HG02938 (cell line): ENCODE measurements around the gene TRAF5.

Source experiments
- ATAC-seq: cut with Tn5 transposase; IDR thresholded peaks from one replicate; pipeline ENCODE4 v1.9.1; 2021; ENCODE audit warnings: mild to moderate bottlenecking, moderate library complexity; ENCODE audit not compliant: unreplicated experiment

The TRAF5 gene

DNA sequence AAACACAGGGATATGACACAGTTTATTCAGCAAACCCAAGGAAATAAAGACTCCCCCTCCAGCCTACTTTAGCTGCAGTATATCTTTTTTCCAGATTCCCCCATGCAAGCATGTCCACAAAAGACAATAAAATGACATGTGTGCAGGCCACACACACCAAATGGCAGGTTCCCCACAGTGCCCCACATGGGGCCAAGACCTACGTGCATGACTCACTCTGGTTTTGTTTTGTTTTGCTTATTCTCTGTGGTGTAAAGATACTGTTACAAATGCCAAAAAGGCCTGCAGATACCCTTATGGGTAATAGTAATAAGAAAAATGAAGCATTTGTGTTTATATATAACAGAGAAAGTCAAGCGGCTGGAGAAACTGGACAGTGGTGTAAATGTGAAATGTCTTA lies 93.8 kb downstream of the TRAF5 start:
- no peak for ATAC-seq

DNA sequence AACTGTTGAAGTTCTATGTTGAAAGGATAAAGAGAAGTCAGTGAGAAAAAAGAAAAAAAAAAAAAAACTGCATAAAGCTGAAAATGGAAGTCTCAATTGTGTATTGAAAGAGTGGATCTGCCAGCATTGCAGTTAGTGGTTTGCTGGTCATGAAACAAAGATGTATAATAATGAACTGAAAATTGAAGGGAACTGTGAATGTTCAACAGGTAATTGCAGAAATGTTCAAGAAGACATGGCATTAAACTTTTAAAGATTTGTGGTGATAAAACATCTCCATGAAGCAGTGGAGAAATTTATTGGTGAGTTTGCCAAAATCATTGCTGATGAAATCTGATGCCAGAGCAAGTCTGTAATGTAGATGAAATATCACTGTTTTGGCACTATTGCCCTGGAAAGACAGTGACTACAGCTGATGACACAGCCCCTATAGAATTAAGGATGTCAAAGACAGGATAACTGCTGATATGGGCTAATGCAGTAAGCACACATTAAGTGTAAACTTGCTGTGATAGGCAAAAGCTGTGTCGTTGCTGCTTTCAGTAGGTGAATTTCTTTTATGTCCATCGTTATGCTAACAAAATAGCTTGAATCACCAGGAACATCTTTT lies 94.3 kb downstream of the TRAF5 start:
- ATAC-seq, result no peak

DNA sequence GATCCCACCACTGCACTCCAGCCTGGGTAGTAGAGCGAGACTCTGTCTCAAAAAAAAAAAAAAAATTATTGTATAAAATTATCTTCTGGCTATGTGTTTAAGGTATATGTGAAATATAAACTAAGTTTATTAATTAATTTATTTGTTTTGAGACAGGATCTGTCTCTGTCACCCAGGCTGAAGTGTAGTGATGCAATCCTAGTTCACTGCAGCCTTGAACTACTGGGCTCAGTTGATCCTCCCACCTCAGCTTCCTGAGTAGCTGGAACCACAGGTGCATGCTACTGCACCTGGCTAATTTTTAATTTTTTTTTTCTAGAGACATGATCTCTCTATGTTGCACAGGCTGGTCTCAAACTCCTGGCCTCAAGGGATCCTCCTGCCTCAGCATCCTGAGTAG lies 97.4 kb downstream of the TRAF5 start:
- ATAC-seq, result no peak
